Tibial nerve (tissue), 3 donors: ENCODE measurements around the gene TMEFF1.

Experiments used
- POLR2A ChIP-seq, 2 donors: fragments of 450-650 bp; IDR thresholded peaks; one replicate each; pipeline ENCODE4 v1.6.1; 2017; ENCODE audit warnings: antibody characterized with exemption in 2 of 2, mild to moderate bottlenecking in 2 of 2, moderate library complexity in 2 of 2
- TF ChIP-seq, protein P1 (sequence below), 5 experiments: fragments of 200-600 bp in 3 of 5; fragments of 450-650 bp in 2 of 5; sonication (generic) in 3 of 5; IDR thresholded peaks; one replicate each; pipeline ENCODE4 v1.5.1; 2016 to 2019; ENCODE audit warnings: antibody characterized with exemption in 5 of 5, mild to moderate bottlenecking in 3 of 5, moderate library complexity in 2 of 5

DNA sequence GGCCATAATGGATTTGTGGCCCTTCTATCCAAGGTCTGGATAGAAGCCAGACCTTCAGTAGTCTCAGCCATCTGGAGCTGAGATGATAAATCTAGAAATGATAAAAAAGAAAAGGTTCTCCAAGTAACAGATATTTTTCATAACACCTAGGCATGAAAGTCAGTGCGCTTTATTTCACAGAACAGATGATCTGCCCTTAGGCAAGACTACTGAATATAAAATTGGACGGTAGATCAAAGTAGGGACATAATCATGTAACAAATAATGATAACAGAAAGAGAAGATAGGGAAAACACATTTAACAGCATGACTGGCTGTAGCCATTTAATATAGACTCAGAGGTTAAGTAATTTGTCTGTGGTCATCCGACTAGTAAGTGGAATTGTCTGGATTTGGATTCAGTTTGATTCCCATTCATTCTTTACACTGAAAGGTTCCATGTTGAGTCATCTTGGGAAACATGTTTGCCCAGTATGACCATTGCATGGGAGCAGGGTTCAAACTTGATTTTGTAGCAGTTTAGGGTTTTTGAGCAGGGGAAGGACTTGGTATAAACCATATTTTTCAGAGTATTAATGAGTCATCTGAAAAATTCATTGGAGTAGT lies 100.8 kb downstream of the TMEFF1 start:
- no peak for TF ChIP-seq POLR2A (IDR thresholded peaks at IDR 0.05)
- TF ChIP-seq, protein P1, sequence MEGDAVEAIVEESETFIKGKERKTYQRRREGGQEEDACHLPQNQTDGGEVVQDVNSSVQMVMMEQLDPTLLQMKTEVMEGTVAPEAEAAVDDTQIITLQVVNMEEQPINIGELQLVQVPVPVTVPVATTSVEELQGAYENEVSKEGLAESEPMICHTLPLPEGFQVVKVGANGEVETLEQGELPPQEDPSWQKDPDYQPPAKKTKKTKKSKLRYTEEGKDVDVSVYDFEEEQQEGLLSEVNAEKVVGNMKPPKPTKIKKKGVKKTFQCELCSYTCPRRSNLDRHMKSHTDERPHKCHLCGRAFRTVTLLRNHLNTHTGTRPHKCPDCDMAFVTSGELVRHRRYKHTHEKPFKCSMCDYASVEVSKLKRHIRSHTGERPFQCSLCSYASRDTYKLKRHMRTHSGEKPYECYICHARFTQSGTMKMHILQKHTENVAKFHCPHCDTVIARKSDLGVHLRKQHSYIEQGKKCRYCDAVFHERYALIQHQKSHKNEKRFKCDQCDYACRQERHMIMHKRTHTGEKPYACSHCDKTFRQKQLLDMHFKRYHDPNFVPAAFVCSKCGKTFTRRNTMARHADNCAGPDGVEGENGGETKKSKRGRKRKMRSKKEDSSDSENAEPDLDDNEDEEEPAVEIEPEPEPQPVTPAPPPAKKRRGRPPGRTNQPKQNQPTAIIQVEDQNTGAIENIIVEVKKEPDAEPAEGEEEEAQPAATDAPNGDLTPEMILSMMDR (IDR thresholded peaks at IDR 0.05), result no peak
